ENCODE results near the gene THOC3. TPM values are rescaled to one million over a fixed set of nuclear protein-coding genes. Genes with fewer than 3 reads are reported as not detected.
"Not testable (repeated sequence)": the region's sequence is repeated elsewhere in the genome, so short reads cannot be mapped to it uniquely, and the experiment has no call there.

THOC3 gene
- total RNA-seq, 1 donor from 2014 or later = 18.3 TPM

DNA sequence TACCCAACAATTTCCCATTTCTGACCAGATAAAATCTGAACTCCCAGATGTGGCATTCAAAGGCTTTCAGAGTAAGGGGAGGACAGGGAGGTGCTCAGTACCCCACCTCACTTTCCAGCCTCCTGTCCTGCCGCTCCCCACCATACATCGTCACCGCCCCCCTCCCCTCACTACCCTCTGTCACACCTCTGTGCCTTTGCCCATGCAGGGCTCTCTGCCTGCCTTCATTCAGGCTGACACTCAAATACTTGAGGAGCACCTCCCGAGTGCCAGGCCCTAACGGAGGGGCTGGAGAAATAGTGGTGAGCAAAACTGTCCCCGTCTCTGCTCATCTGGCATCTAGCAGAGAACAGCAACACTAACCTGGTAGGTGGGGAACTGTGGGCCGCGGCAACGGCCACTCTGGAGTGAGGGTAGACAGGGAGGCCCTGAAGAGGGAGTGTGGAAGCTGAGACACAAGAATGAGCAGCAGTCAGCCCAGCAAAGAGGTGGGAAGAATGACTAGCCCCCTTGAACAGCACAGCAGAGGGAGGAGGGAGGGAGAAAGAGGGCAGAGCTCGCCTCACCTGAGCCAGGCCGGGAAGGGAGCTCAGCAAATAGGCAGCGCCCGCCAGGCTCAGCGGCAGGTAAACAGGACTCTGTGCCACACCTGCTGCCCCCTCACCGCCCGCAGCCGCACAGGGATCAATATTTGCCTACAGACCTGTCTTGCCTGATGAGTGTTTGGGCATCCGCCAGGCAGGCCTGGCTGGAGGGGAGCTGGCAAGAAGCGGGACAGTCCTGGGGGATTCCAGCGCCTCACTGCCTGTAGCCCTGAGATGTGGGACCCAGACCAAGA, 54.1 kb downstream of the THOC3 start:
- H3K4me3 ChIP-seq (ENCODE audit: low read length in 3 of 3); H3K4me1 ChIP-seq (ENCODE audit: control insufficient read depth in 3 of 3, insufficient read depth in 3 of 3, low read length in 3 of 3); H3K9me3 ChIP-seq (ENCODE audit: control insufficient read depth in 3 of 3, low read length in 3 of 3); H3K27me3 ChIP-seq (ENCODE audit: control insufficient read depth in 3 of 3, insufficient read depth in 3 of 3, low read length in 3 of 3); H3K27ac ChIP-seq (ENCODE audit: low read depth, low read length); H3K9ac ChIP-seq (ENCODE audit: low read depth in 1 of 3, low read length in 3 of 3); H3K36me3 ChIP-seq (ENCODE audit: control insufficient read depth in 3 of 3, insufficient read depth in 3 of 3, low read length in 3 of 3): not testable (repeated sequence)

DNA sequence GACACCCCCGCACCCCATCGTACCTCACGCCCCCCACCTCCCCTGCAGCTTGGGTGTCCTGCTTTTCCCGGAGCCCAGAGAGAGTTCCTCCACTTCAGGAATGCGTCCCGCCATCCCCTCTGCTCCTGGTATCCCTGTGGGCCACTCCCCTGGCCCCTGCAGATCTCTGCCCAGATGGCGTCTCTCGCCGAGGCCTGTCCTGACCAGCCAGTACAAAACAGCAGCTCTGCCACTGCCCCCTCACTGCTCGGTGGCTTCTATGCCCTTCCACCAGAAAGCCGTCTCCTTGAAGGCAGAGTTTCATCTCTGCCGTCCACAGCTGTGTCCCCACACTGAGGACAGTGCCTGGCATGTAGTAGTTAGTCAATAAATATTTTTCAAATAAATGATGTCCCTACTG, 58.0 kb downstream of the THOC3 start:
- H3K36me3 ChIP-seq (ENCODE audit: control insufficient read depth in 3 of 3, insufficient read depth in 3 of 3, low read length in 3 of 3); H3K4me1 ChIP-seq (ENCODE audit: control insufficient read depth in 3 of 3, insufficient read depth in 3 of 3, low read length in 3 of 3); H3K27ac ChIP-seq (ENCODE audit: low read depth, low read length); H3K27me3 ChIP-seq (ENCODE audit: control insufficient read depth in 3 of 3, insufficient read depth in 3 of 3, low read length in 3 of 3); H3K9me3 ChIP-seq (ENCODE audit: control insufficient read depth in 3 of 3, low read length in 3 of 3); H3K9ac ChIP-seq (ENCODE audit: low read depth in 1 of 3, low read length in 3 of 3); H3K4me3 ChIP-seq (ENCODE audit: low read length in 3 of 3): not testable (repeated sequence)

Other genes with a start within 250 kb of the THOC3 start
- not detected for gene CPLX2, start 96.7 kb downstream of the THOC3 start, total RNA-seq